ENCODE measurements around the gene BRDT. TPM values are rescaled to one million over a fixed set of nuclear protein-coding genes. Genes with fewer than 3 reads are reported as not detected.

The BRDT gene
- total and polyA plus RNA-seq, 2 donors (not counting 3 experiments of a cell fraction or from before 2014, with no cell fraction given): not detected

- no peak overlapping the region for H3K27ac ChIP-seq (ENCODE audit: insufficient read depth, low read depth, low read length)
- no TSS peak for BruUV-seq (replicated peaks)
- no peaks in the 10 kb centered on the region for H3K79me2 ChIP-seq (ENCODE audit: control insufficient read depth, insufficient read depth, low read length)
- no peak overlapping the region for H2AFZ ChIP-seq (ENCODE audit: low read depth, low read length)
- no peaks in the 10 kb centered on the region for H3K4me1 ChIP-seq (ENCODE audit: control insufficient read depth, extremely low read depth, insufficient read depth, low read length)
- dilution Hi-C loops (cut with MboI; ENCODE audit: extremely low pct_ligation_motif_present, low sequenced_read_pairs): no loop called here
- POLR2A ChIA-PET: no interaction called here
- H3K4me3 ChIP-seq (replicated peaks in 1 of 3; ENCODE audit: insufficient read depth in 1 of 3, low read depth in 1 of 3, low read length in 3 of 3): no peak overlapping the region
- no peak for TF ChIP-seq JUN (IDR thresholded peaks at IDR 0.05; ENCODE audit: borderline replicate concordance, insufficient read depth, insufficient read length, low read depth)
- no peak for TF ChIP-seq EZH2 (IDR thresholded peaks at IDR 0.05; ENCODE audit: borderline replicate concordance, low read depth, low read length, severe bottlenecking)
- no peak for TF ChIP-seq POLR2A (IDR thresholded peaks at IDR 0.05; ENCODE audit: low read depth, low read length)
- no peak for TF ChIP-seq GATA2 (IDR thresholded peaks at IDR 0.05; ENCODE audit: insufficient read depth, insufficient read length, low read depth, low read length)
- no peak for TF ChIP-seq MAX (IDR thresholded peaks at IDR 0.05; ENCODE audit: insufficient read depth, insufficient read length)
- DNase-seq (ENCODE audit: low read depth, low spot score) (no peak), FAIRE-seq (no peak)
- H3K9ac ChIP-seq (replicated peaks; ENCODE audit: extremely low read depth, insufficient read depth, low read length): no peak overlapping the region
- no peaks in the 10 kb centered on the region for H3K36me3 ChIP-seq (ENCODE audit: control insufficient read depth in 2 of 2, extremely low read depth in 1 of 2, insufficient read depth in 2 of 2, low read length in 2 of 2)
- H3K27me3 ChIP-seq (ENCODE audit: control insufficient read depth in 2 of 2, insufficient read depth in 2 of 2, low read length in 2 of 2): no peaks in the 10 kb centered on the region
- CTCF ChIA-PET: interaction anchor here (0.6 to 1.2 kb wide), 2 partner anchors 38 to 46 kb away, joined by 3 to 4 read pairs; no protein-coding TSS in a partner anchor
- intact Hi-C loops (cut with micrococcal nuclease): no loop called here
- H3K9me1 ChIP-seq (replicated peaks; ENCODE audit: control insufficient read depth, extremely low read depth, insufficient read depth, low read length): no peaks in the 10 kb centered on the region
- no peaks in the 10 kb centered on the region for H4K20me1 ChIP-seq (replicated peaks; ENCODE audit: control insufficient read depth, extremely low read depth, insufficient read depth, low read length)
- no peaks in the 10 kb centered on the region for H3K9me3 ChIP-seq (replicated peaks; ENCODE audit: control insufficient read depth, insufficient read depth, low read length)
- H3K4me2 ChIP-seq (ENCODE audit: insufficient read depth, low read length): no peak overlapping the region
Measured at GRCh38 chr1:91958926-91959325, 9.7 kb downstream of the BRDT start.

GRCh38 chr1:91968334-91968733 is 19.1 kb downstream of the BRDT start:
- dilution Hi-C loops (cut with MboI; ENCODE audit: extremely low pct_ligation_motif_present, low sequenced_read_pairs) (no loop called here), intact Hi-C loops (cut with micrococcal nuclease) (no loop called here)
- DNase-seq (ENCODE audit: low read depth, low spot score) (no peak), FAIRE-seq (no peak)
- Histone ChIP-seq H3K79me2 (ENCODE audit: control insufficient read depth, insufficient read depth, low read length) (no peaks in the 10 kb centered on the region), H3K4me1 (ENCODE audit: control insufficient read depth, extremely low read depth, insufficient read depth, low read length) (no peaks in the 10 kb centered on the region), H3K4me2 (ENCODE audit: insufficient read depth, low read length) (no peak overlapping the region), H4K20me1 (replicated peaks; ENCODE audit: control insufficient read depth, extremely low read depth, insufficient read depth, low read length) (no peaks in the 10 kb centered on the region), H3K27ac (ENCODE audit: insufficient read depth, low read depth, low read length) (no peak overlapping the region), H2AFZ (ENCODE audit: low read depth, low read length) (no peak overlapping the region), H3K9me3 (replicated peaks; ENCODE audit: control insufficient read depth, insufficient read depth, low read length) (no peaks in the 10 kb centered on the region), H3K4me3 (replicated peaks in 1 of 3; ENCODE audit: insufficient read depth in 1 of 3, low read depth in 1 of 3, low read length in 3 of 3) (no peak overlapping the region), H3K27me3 (ENCODE audit: control insufficient read depth in 2 of 2, insufficient read depth in 2 of 2, low read length in 2 of 2) (no peaks in the 10 kb centered on the region), H3K9me1 (replicated peaks; ENCODE audit: control insufficient read depth, extremely low read depth, insufficient read depth, low read length) (no peaks in the 10 kb centered on the region), H3K9ac (replicated peaks; ENCODE audit: extremely low read depth, insufficient read depth, low read length) (no peak overlapping the region), H3K36me3 (ENCODE audit: control insufficient read depth in 2 of 2, extremely low read depth in 1 of 2, insufficient read depth in 2 of 2, low read length in 2 of 2) (no peaks in the 10 kb centered on the region)
- POLR2A ChIA-PET: no interaction called here
- no TSS peak for BruUV-seq (replicated peaks)
- CTCF ChIA-PET: no interaction called here
- TF ChIP-seq CTCF (IDR thresholded peaks at IDR 0.05; ENCODE audit: extremely low read depth in 1 of 2, insufficient read depth in 1 of 2, low read depth in 1 of 2, low read length in 2 of 2) (no peak), POLR2AphosphoS5 (IDR thresholded peaks at IDR 0.05; ENCODE audit: insufficient read depth, low read depth, low read length) (no peak), JUN (IDR thresholded peaks at IDR 0.05; ENCODE audit: borderline replicate concordance, insufficient read depth, insufficient read length, low read depth) (no peak), FOS (IDR thresholded peaks at IDR 0.05; ENCODE audit: borderline replicate concordance, insufficient read depth, low read length) (no peak), MAX (IDR thresholded peaks at IDR 0.05; ENCODE audit: insufficient read depth, insufficient read length) (no peak), MYC (IDR thresholded peaks at IDR 0.05; ENCODE audit: low read depth, low read length) (no peak), POLR2A (IDR thresholded peaks at IDR 0.05; ENCODE audit: low read depth, low read length) (no peak), GATA2 (IDR thresholded peaks at IDR 0.05; ENCODE audit: insufficient read depth, insufficient read length, low read depth, low read length) (no peak), EZH2 (IDR thresholded peaks at IDR 0.05; ENCODE audit: borderline replicate concordance, low read depth, low read length, severe bottlenecking) (no peak)

Measured in endothelial cell of umbilical vein (primary cell).